GM18502 (cell line): ENCODE measurements around the gene CACYBP.

Experiments
- ATAC-seq: cut with Tn5 transposase; IDR thresholded peaks from one replicate; pipeline ENCODE4 v1.9.1; 2021; ENCODE audit warnings: mild to moderate bottlenecking; ENCODE audit not compliant: unreplicated experiment, poor library complexity

Gene CACYBP

GRCh38 chr1:175050992-175051391 is 51.2 kb downstream of the CACYBP start:
- ATAC-seq, result no peak

DNA sequence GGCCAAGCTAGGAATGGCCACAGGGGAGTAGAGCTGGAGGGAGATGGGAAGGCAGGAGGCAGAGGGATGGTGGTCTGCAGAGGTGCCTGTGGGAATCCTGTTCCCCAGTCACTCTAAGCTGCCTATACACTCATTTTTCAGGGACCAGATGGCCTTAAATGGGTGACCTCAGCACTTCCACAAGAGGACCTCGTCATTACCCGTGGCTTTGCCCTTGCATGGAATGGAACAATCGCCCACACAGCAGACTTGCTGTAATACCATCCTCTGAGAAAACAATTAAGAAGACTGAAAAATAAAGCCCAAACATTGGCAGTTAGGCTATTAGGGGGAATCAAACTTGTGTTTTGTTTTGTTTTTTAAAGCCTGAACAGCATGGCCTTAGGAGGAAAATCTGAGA is 55.0 kb downstream of the CACYBP start:
- ATAC-seq, result no peak
